Measurements from ENCODE around the gene NXNL1.

GRCh38 chr19:17450264-17451075 is 10.3 kb downstream of the NXNL1 start:
- no peak for TF ChIP-seq CTCF (IDR thresholded peaks at IDR 0.05; ENCODE audit: low read length)
- no peak for TF ChIP-seq EZH2phosphoT487 (IDR thresholded peaks at IDR 0.05; ENCODE audit: low read length)
- TF ChIP-seq EZH2 (optimal IDR thresholded peaks at IDR 0.05; ENCODE audit: low read depth, low read length) = no peak

Measured in MM.1S (cell line).